ENCODE results near the gene ERN1.

The ERN1 gene

DNA sequence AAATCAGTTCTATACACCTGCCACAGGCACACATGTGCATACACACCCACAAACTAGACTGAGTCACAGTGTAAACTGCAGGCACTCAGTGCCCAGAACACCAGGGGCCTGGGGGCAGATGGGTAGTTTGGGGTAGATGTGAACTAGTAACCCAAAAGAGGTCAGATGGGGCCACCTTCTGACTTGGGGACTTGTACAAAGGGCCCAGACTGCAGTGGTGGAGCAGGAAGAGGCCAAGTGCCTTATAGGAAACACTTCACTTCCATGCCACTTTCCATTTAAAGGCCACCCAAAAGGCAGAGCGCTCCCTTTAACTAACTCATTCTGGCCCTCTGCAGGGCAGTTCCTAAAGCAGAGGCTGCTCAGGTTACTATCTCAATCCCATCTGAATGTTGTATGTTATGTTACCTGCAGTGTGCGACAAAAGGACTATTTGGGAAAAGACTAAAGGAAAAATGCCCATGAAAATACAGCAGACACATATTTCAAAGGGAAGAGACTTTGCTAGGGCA lies 27.8 kb upstream of the ERN1 start:
- DNase-seq (ENCODE audit: low read depth) = no peak

DNA sequence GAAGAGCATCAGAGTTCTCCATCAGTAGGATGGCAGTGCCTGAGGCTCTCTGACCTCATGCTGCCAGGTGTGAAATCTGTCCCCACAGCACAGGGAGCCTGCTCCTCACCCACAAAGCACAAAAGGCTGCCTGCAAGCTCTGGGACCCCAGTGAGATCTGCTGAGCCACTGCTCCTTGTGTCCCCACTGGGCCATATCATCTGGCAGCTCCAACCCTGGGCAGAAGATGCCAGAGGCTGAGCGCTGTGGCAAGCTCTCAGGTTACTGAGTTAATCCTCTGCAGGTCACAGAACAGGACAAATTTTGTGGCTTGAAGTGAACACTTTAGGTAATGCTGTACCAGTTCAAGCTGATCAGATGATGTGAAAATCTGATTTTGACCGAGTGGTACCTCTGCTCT lies 26.7 kb upstream of the ERN1 start:
- DNase-seq (ENCODE audit: low read depth) = no peak

- no peak for DNase-seq (ENCODE audit: low read depth)
These were observed 26.0 kb upstream of the ERN1 start for GRCh38 chr17:64155751-64156544.

DNA sequence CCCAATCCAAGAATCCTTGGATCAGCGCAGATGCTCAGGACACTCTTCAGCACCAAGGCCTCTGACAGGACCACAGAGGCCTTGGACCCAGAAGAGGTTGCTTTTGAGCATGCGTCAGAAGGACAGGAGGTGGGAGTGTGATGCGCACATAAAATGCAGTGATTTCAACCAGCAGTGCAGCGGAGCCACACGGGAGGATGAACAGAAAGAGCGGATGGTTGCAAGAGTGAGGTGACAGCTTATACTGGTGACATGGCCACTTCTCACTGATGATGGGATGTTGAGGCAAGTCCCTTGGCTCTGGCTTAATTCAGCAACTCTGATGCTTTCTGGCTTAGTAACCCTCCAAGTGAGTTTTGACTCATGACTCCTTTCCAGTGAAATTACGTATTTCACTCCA lies 25.2 kb upstream of the ERN1 start:
- no peak for DNase-seq (ENCODE audit: low read depth)

DNA sequence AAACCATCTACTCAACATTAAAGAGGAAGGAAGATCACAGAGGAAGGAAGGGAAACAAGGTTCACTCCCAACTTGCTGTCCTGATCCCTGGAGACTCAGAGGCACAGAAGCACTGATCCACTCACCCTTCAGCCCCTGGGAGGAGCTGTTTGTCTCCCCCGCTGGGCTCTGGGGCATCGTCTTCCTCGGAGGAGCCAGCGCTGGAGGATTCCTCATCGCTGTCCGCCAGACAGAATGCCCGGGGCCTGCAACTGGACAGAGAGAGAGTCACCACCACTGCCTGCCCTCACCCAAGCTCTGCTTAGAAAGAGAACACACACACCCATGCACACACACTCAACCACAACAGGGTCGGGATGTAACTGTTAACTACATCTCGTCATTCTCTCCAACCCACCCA lies 24.8 kb upstream of the ERN1 start:
- no peak for DNase-seq (ENCODE audit: low read depth)

DNA sequence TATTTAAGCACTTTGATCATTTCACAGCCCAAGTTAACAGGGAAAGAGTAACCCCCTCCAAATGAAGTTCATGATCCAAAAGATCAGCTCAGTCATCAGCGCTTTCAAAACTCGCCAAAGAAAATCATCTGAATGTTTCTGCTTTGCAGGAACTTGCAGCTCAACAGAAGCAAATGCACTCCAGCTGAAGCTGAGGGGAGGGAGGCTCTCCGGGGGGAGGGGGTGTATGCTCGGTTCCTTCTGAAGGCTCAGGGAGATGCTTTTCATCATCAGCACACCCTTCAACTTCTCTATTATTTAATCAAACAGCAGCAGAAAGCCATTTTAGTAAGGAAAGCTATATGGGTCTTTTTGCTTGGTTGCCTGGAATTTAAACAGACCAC lies 24.4 kb upstream of the ERN1 start:
- DNase-seq (ENCODE audit: low read depth) = no peak

DNA sequence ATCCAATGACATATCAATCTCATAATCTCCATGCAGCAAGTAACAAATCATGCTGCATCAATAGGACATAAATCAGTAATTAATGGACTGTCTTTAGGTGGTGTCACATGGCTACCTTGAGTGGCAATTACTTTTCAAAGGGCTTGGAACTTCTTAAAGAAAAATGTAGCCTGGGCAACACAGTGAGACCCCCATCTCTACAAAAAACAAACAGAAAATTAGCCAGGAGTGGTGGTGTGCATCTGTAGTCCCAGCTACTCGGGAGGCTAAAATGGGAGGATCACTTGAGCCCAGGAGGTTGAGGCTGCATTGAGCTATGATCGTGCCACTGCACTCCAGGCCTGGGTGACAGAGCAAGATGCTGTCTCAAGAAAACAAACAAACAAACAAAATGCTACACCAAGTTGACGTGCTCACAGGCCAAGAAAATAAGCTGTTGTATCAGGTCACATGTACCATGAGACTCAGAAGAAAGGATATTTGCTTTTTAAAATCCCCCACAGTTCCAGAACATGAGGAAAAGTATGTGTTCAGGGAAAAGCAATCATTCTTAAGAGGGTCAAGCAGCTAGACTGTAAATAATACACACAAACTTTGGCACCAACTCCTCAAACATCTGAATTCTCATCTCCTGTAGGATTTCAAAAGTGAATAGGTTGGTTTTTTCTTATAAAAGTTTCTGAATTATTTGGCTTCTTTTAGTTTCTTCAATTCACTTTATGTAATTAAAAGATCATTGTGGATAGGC lies 23.8 kb upstream of the ERN1 start:
- DNase-seq (ENCODE audit: low read depth) = no peak

DNA sequence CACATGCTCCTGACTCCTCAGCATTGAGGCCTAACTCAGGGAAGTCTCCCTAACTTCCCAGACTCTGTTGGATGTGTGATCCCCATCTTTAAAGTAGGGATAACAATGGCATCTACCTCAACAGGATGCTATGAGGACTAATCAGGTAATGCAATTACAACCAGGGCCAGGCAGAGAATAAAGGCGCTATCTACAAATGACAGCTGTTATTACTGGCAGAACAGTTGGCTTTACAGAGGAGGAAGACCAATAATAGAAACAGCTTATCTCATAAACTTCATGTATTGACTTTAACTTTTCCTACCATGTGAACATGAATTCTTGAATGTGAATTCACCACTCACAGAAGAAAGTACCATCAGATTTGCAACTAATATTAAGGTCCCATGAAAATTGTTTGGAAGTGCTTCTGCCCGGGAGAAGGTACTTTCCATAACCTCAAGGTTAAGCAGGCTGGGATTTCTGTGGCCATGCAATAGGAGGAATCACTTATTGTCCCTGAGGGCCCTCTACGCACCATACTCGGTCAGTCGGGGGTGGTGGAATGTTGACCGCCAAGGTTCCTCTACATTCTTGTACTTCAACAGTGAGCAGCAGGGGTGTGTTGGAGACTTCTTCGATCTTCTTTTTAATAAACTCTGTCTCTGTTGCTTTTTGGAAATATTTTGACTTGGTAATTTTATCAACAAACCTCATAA lies 22.6 kb upstream of the ERN1 start:
- no peak for DNase-seq (ENCODE audit: low read depth)

GRCh38 chr17:64151016-64151368 lies 21.0 kb upstream of the ERN1 start:
- no peak for DNase-seq (ENCODE audit: low read depth)

DNA sequence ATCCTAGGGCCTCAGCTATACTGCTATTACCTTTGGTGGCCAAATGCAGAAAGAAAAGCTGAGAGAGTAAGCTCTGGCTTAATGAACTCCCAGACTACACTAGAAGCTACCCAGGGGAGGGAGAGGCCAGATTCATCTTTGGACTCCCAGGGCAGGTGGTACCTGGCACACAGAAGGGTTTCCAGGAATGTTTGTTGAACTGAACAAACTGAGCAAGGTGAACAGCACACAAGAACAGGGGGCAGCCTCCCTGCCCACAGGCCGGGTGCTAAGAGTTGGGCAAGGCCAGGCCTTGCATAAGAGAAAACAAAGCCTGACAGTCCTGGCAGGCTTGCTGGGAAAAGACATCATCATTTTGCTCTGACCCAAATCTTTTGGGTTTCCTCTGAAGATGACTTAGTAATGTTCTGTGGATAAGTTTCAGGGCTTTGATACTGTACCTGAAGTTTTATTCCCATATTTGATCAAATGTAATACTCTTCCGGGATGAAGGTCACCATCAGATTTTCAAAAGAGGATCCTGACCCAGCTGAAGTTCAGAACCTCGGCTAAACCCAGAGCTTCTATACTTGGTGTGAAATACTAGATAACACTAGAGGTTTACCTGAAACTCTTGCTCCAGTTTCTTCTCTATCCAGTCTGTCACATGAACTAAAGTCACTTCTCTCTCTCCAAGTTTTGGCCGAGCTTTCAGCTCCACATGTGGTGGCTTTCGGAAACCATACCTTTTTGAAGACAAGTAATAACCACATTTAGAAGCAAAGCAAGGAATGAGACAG lies 20.5 kb upstream of the ERN1 start:
- no peak for DNase-seq (ENCODE audit: low read depth)

DNA sequence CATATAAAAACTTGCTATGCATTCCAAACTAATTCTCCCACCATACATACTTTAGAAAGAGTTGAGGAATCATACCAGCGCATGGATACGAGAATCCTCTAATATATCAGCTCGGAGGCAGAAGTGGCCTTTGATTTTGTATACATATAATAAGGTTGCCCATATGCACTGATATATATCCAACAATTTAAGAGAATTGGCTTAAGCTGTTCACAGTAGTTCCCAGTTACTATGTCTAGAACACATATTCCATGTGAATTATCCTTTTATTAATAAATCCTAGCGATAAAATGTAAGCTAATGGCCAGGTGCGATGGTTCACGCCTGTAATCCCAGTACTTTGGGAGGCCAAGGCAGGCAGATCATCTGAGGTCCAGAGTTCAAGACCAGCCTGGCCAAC lies 19.3 kb upstream of the ERN1 start:
- DNase-seq (ENCODE audit: low read depth) = no peak

GRCh38 chr17:64148699-64149098 lies 18.8 kb upstream of the ERN1 start:
- no peak for DNase-seq (ENCODE audit: low read depth)

DNA sequence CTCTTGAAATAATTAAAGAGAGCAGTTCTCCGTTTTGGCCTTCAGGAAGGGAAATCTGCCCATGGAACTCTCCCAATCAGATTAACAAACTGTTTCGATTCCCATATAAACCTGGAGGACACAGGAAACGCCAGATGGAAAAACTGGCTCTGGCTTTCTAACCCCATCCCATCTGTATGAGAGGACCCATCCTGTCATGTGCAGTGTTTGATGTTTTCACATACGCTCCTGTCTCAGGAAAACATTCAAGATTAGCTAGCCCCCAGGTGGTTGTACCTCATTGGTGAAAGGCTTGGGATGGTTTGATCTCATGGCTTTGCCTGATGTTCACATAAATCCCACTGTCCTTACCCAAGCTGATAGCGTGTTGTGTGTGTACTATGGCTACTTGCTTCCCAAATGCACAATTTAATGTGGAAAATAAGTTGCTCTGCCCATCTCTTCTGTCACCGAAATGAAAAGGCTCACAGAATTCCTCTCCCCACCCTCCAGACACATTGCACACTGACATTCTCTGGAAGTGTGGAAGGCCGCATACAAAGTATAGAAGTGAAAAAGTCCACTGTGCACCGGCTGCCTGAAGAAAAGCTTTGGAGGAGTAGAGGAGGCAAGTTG lies 18.2 kb upstream of the ERN1 start:
- DNase-seq (ENCODE audit: low read depth) = no peak

- no peak for DNase-seq (ENCODE audit: low read depth)
These were observed 17.4 kb upstream of the ERN1 start for GRCh38 chr17:64147110-64148016.

DNA sequence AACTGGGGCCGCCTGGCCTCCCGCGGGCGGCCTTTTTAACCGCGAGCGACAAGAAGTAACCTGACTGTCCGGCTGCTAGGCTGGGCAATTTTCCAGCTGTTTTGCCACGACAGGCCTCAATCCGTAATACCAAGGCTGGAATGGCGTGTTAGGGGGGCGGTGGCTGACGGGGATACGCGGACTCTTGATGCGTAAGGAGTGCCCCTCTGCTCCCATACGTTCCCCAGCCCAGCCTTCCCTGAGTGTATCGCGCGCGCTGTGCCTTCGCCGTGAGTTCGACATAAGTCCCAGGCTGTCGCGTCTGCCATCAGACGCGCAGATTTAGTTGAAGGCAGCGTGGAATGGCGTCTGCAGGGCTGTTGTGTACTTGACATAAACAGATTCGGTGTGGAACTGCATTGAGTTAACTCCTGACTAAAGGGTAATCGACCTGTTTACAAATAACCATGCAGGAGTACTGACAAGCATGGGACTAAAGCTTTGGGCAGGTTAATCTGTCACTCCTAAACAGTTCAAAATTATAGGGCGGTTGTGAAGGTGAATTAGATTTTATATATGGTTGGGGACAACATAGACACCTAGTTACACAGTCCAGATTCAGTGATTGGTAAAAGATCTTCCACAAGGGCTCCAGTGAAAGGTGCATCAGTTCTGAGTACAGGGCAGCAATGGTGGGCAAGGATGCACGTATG lies 16.6 kb upstream of the ERN1 start:
- no peak for DNase-seq (ENCODE audit: low read depth)

DNA sequence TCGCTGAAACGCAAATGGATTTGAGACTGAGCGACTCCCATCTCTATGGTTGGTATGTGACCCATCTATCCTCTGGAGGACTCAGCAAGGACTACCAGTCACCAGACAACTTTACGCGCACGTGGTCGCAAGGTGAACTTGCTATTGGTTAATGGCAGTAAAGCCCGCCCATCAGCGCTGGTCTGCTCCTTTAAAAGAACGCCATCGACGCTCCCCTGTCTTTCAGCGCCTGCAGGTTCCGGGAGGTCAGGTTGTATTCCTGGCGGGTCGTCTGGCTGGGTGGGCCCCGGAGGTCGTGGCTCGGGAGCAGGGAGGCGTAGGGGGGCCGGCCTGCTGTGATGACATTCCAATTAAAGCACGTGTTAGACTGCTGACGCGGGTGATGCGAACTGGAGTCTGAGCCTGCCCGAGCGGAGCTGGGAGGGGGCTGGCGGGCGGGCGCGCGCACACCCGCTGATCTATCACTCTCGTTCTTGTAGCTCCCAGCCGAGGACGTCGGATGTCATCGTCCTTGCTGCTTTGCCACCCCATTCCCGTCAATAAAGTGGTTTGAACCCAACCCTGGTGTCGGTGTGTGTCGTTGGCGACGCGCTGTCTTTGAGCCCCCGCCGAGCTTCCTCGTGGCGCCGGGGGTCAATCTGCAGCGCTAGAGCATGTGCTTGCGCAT lies 15.9 kb upstream of the ERN1 start:
- peak; percentile 100 for DNase-seq (ENCODE audit: low read depth)

GRCh38 chr17:64145375-64145750 lies 15.4 kb upstream of the ERN1 start:
- DNase-seq (ENCODE audit: low read depth) = no peak

DNA sequence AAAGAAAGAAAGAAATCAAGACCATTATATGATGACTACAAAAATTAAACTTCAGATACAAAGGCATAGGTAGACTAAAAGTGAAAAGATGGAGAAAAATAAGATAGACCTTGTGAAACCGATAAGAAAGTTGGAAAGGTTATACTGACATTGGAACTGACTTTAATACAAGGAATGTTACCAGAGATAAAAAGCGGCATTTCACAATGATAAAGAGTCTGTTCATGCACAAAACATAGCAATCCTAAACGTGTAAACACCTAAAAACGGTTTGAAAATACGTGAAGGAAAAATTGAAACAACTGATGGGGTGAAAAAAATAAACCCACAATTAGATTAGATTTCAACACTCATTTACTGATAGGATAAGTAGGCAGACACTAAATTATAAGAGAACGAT lies 9.6 kb upstream of the ERN1 start:
- DNase-seq (ENCODE audit: low read depth) = no peak

DNA sequence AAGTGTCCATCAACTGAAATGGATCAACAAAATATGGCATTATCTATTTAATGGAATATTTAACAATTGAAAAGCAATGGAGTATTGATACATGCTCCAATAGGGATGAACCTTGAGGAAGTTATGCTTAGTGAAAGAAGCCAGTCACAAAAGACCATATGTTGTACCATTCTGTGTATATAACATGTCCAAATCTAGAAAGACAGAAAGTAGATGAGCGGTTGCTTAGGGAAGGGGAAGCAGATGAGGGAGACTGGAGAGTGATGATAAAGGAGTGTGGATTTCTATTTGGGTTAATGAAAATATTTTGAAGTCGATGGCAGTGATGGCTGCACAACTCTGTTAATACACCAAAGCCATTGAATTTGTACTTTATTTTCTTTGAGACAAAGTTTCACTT lies 8.5 kb upstream of the ERN1 start:
- DNase-seq (ENCODE audit: low read depth) = no peak

- no peak for DNase-seq (ENCODE audit: low read depth)
These were observed 5.1 kb upstream of the ERN1 start for GRCh38 chr17:64135000-64135399.

Data from non-pigmented ciliary epithelial cell (primary cell).